SJSA1 (cell line): ENCODE results near the gene GNG13. TPM values are rescaled to one million over a fixed set of nuclear protein-coding genes. Genes with fewer than 3 reads are reported as not detected.

Experiments used
- DNase-seq, 2 experiments: peaks; one replicate each; pipeline ENCODE4 v3.0.0-alpha.2; 2015 to 2020; ENCODE audit warnings: low spot score in 2 of 2, low read depth in 1 of 2
- H3K27ac ChIP-seq: fragments of 250-450 bp; sonication (Bioruptor Pico); 2 replicates; pipeline ENCODE4 v1.5.1; 2020; ENCODE audit warnings: mild to moderate bottlenecking, moderate library complexity
- H3K27me3 ChIP-seq: fragments of 250-450 bp; sonication (Bioruptor Pico); replicated peaks from 2 replicates; pipeline ENCODE4 v1.5.1; 2020; ENCODE audit warnings: mild to moderate bottlenecking, moderate library complexity
- H3K36me3 ChIP-seq: fragments of 250-450 bp; sonication (Bioruptor Pico); 2 replicates; pipeline ENCODE4 v1.5.1; 2020; ENCODE audit warnings: mild to moderate bottlenecking
- H3K4me1 ChIP-seq: fragments of 250-450 bp; sonication (Bioruptor Pico); replicated peaks from 2 replicates; pipeline ENCODE4 v1.6.1; 2021; ENCODE audit warnings: mild to moderate bottlenecking
- H3K4me3 ChIP-seq: fragments of 250-450 bp; sonication (Bioruptor Pico); 2 replicates; pipeline ENCODE4 v1.5.1; 2020; ENCODE audit warnings: mild to moderate bottlenecking
- H3K9me3 ChIP-seq: fragments of 250-450 bp; sonication (Bioruptor Pico); replicated peaks from 2 replicates; pipeline ENCODE4 v1.5.1; 2020; ENCODE audit warnings: mild to moderate bottlenecking
- total RNA-seq: library from RNA; depleted of rRNA; stranded (reverse); fragments of >200 nt; shearing (Covaris generic); gene quantifications from 2 replicates; pipeline ENCODE4 v1.2.3, GENCODE V29; 2014

Gene GNG13
- total RNA-seq, 1 experiment from 2014 or later, result not detected

GRCh38 chr16:789191-789850, 11.2 kb downstream of the GNG13 start:
- peaks cover 81% of the 10 kb centered on the region for H3K36me3 ChIP-seq

DNA sequence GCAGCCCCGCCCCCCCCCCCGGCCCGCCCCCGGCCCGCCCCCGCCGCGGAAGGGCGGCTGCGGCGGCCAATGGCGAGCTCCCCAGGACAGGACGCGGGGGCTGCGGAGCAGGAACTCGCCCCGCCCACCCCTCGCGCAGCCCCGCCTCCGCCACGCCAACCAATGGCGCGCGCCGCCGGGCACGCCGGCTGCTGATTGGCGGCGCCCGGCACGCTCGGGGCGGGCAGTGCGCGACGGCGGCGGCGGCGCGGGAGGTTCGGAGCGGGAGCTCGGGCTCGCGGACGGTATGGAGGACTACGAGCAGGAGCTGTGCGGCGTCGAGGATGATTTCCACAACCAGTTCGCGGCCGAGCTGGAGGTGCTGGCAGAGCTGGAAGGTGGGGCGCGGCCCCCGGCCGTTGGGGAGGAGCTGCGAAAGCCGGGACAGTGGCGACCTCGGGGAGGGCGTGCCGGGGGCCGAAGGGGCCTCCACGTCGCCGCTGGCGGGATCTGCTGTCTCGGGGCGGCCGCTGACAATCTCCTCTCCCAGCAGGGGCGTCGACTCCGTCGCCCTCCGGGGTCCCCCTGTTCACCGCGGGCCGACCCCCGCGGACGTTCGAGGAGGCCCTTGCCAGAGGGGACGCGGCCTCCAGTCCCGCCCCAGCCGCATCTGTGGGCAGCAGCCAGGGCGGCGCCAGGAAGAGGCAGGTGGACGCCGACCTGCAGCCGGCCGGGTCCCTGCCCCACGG, 12.0 kb downstream of the GNG13 start, which contains the start of gene CHTF18:
Gene CHTF18, plus strand, starts transcription at position 222 of the 728 bp plus-strand sequence. Its CDS starts 65 bp downstream, at position 287.
- H3K27me3 ChIP-seq, result no peaks in the 10 kb centered on the region
- peaks cover 25% of the 10 kb centered on the region for H3K4me1 ChIP-seq
- H3K27ac ChIP-seq, result peak within 1 kb of the TSS; percentile 58
- H3K4me3 ChIP-seq, result peak within 1 kb of the TSS; percentile 100
- DNase-seq, result peak; percentile 70 to 89
- H3K9me3 ChIP-seq, result peaks cover 5% of the 10 kb centered on the region
- H3K36me3 ChIP-seq, result peaks cover 78% of the 10 kb centered on the region

More at GRCh38 chr16:789191-789850, 11.2 kb downstream of the GNG13 start:
- Histone ChIP-seq H3K4me1 (peaks cover 25% of the 10 kb centered on the region), H3K4me3 (peak overlapping the region; percentile 100), H3K9me3 (peaks cover 5% of the 10 kb centered on the region), H3K27me3 (no peaks in the 10 kb centered on the region), H3K27ac (no peak overlapping the region)
- no peak for DNase-seq

GRCh38 chr16:787978-788398, 12.5 kb downstream of the GNG13 start, which contains the start of gene RPUSD1:
RPUSD1 (minus strand) TSS chr16:788381; CDS start chr16:787737, 644 bp downstream.
- H3K4me3 ChIP-seq, result peak within 1 kb of the TSS; percentile 100
- DNase-seq, result peak in 1 of 2 experiments; percentile 48
- H3K27me3 ChIP-seq, result peaks cover 6% of the 10 kb centered on the region; the same call in 1 of the 2 replicates
- peaks cover 78% of the 10 kb centered on the region for H3K36me3 ChIP-seq
- H3K4me1 ChIP-seq, result peaks cover 25% of the 10 kb centered on the region
- H3K27ac ChIP-seq, result peak within 1 kb of the TSS; percentile 58
- H3K9me3 ChIP-seq, result peaks cover 5% of the 10 kb centered on the region

GRCh38 chr16:787321-787966, 13.1 kb downstream of the GNG13 start:
- Histone ChIP-seq H3K4me3 (peak overlapping the region; percentile 100), H3K27ac (peak overlapping the region; percentile 52; the same call in 1 of the 2 replicates), H3K27me3 (peaks cover 11% of the 10 kb centered on the region; the same call in 1 of the 2 replicates), H3K4me1 (peaks cover 25% of the 10 kb centered on the region), H3K36me3 (peaks cover 74% of the 10 kb centered on the region), H3K9me3 (peaks cover 5% of the 10 kb centered on the region)
- no peak for DNase-seq

DNA sequence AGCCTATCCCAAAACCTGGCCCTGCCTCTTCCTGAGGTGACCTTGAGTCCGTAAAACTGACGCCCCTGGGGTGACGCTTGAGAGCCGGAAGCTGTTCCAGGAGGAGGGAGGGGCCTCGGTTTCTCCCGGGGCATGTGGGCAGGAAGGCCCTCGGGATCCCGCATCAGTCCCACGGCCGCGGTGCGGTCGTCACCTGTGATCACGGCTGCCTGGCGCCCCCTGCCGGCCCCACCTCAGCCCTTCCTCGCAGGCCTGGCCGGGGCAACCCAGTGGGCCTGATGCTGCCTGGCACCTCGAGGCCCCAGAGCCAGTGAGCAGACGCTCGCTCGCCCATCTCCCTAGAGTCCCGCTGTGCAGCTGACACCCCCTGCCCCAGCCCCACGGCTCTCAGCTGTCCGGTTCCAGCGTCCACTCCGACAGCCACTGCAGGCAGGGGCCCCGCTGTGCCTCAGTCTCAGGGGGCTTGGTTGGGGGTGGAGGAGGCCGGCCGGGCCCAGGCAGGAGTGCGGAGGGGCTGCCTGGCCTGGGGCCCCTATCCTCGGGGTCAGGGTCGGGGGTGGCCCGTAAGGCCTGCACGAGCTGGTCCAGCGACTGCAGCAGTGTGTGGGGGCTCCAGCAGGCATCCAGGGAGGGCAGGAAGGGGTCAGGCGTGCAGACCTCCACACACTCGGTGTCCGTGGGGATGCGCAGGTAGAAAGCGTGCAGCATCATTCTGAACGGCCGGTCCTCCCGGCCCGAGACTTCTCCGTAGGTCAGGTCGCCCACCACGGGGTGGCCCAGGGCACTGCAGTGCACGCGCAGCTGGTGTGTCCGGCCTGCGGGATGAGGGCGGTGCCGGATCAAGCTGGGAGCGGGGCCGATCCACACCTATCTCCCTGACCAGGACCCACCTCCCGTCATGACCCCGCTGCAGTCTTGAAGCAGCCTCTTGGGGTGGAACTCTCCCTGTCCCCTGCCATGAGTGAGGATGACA, 14.7 kb downstream of the GNG13 start:
- H3K4me1 ChIP-seq, result peaks cover 25% of the 10 kb centered on the region
- peaks cover 58% of the 10 kb centered on the region for H3K36me3 ChIP-seq
- no peak overlapping the region for H3K4me3 ChIP-seq
- peaks cover 5% of the 10 kb centered on the region for H3K9me3 ChIP-seq
- no peak for DNase-seq
- H3K27ac ChIP-seq, result no peak overlapping the region
- H3K27me3 ChIP-seq, result peaks cover 15% of the 10 kb centered on the region; the same call in 1 of the 2 replicates

DNA sequence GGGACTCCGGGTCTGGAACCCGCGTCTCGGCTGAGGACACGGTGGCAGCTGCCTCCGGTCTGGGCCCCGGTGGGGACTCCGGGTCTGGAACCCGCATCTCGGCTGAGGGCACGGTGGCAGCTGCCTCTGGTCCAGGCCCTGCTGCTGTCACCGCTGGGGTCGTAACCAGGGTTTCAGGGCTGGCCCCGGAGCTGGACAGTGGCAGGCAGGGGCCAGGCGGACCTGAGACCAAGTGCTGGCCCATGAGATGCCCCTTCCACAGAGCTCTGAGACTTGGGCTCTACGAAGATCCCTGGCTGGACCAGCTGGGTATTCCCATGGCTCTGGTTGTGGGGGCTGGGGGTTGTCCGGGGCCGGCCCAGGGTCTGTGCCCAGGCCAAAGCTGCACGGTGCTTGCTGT, 16.1 kb downstream of the GNG13 start:
- DNase-seq, result no peak
- no peak overlapping the region for H3K27ac ChIP-seq
- H3K9me3 ChIP-seq, result peaks cover 5% of the 10 kb centered on the region
- no peak overlapping the region for H3K4me3 ChIP-seq
- H3K27me3 ChIP-seq, result peaks cover 15% of the 10 kb centered on the region; the same call in 1 of the 2 replicates
- H3K36me3 ChIP-seq, result peaks cover 44% of the 10 kb centered on the region
- H3K4me1 ChIP-seq, result peaks cover 23% of the 10 kb centered on the region

- H3K9me3 ChIP-seq, result peaks cover 1% of the 10 kb centered on the region
- no peak overlapping the region for H3K27ac ChIP-seq
- H3K4me1 ChIP-seq, result peaks cover 14% of the 10 kb centered on the region
- H3K36me3 ChIP-seq, result peaks cover 35% of the 10 kb centered on the region
- peaks cover 15% of the 10 kb centered on the region; the same call in 1 of the 2 replicates for H3K27me3 ChIP-seq
- H3K4me3 ChIP-seq, result no peak overlapping the region
- DNase-seq, result no peak
These were observed 17.0 kb downstream of the GNG13 start for GRCh38 chr16:783404-784161.

DNA sequence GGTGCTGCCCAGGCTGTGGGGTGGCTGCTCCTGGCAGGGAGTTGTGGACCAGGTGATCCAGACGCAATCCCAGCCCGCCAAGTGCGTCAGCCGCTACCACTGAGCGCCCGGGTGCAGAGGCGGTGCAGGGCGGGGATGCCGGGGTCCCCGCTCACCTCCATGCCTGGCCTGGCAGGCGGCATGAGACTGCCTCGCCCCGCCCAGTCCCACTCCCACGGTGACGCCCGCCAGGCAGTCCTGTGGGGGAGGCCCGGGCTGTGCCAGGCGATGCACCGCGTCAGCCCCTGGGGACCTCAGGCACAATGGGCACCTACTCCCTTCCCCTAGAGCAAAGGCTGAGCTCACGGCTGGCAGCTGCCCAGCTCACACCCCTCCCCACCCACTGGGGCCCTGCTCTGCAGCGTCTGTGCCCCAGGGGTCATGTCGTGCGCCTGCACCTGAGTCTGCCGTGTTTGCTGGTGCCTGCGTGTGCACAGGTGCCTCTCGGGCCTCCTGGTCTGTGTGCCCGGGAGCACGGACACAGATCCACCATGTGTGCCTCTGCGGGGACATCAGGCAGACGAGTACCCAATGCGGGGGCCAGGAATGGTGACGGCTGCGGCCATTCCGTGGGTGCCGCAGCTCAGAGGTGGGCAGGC, 17.6 kb downstream of the GNG13 start:
- H3K36me3 ChIP-seq, result peaks cover 31% of the 10 kb centered on the region
- H3K4me1 ChIP-seq, result peaks cover 11% of the 10 kb centered on the region
- peaks cover 15% of the 10 kb centered on the region; the same call in 1 of the 2 replicates for H3K27me3 ChIP-seq
- no peak overlapping the region for H3K4me3 ChIP-seq
- DNase-seq, result no peak
- H3K27ac ChIP-seq, result no peak overlapping the region
- H3K9me3 ChIP-seq, result no peaks in the 10 kb centered on the region

DNA sequence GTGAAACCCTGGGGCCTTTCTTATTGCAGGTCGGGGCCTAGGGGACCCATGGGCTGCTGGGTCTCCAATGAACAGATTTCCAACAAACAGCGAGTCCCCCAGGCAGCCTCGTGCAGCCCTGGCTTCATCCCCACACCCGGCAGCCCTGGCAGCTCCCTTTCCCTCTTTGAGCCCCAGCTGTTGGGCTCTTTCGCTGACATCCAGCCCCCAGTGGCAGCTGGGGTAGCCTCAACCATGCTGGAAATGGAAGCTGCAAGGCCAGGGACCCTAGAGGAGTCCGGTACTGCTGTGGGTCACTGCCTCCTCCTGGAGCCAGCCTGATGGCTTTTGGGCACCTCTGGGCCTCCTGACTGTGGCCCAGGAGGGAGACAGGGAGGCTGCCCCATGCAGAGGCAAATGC, 18.3 kb downstream of the GNG13 start:
- Histone ChIP-seq H3K4me3 (no peak overlapping the region), H3K4me1 (peaks cover 5% of the 10 kb centered on the region), H3K9me3 (no peaks in the 10 kb centered on the region), H3K36me3 (peaks cover 27% of the 10 kb centered on the region), H3K27me3 (peaks cover 15% of the 10 kb centered on the region; the same call in 1 of the 2 replicates), H3K27ac (no peak overlapping the region)
- no peak for DNase-seq

GRCh38 chr16:781346-782010, 19.1 kb downstream of the GNG13 start:
- H3K4me1 ChIP-seq, result no peaks in the 10 kb centered on the region
- H3K4me3 ChIP-seq, result no peak overlapping the region
- H3K27me3 ChIP-seq, result peaks cover 15% of the 10 kb centered on the region; the same call in 1 of the 2 replicates
- H3K27ac ChIP-seq, result no peak overlapping the region
- H3K9me3 ChIP-seq, result no peaks in the 10 kb centered on the region
- DNase-seq, result no peak
- H3K36me3 ChIP-seq, result peaks cover 19% of the 10 kb centered on the region

GRCh38 chr16:780296-780695, 20.2 kb downstream of the GNG13 start:
- Histone ChIP-seq H3K27ac (no peak overlapping the region), H3K9me3 (no peaks in the 10 kb centered on the region), H3K27me3 (peaks cover 15% of the 10 kb centered on the region; the same call in 1 of the 2 replicates), H3K4me1 (no peaks in the 10 kb centered on the region), H3K4me3 (no peak overlapping the region), H3K36me3 (peaks cover 7% of the 10 kb centered on the region)
- no peak for DNase-seq
